Calu3 (cell line): ENCODE results near the gene XPA. TPM values are rescaled to one million over a fixed set of nuclear protein-coding genes. Genes with fewer than 3 reads are reported as not detected.

Source experiments
- BruUV-seq: library from RNA; stranded (reverse); fragments of 400-500 nt; replicated peaks from 2 replicates; lab custom pipeline; 2021; lab: Mats Ljungman, UMichigan
- CTCF ChIA-PET: fragments of 300-600 bp; sonication (Branson Sonifier 250); formaldehyde crosslinking; loops from one replicate; lab custom pipeline; 2022; ENCODE audit warnings: antibody characterized with exemption; lab: Charles Lee
- DNase-seq: peaks from one replicate; pipeline ENCODE4 v3.0.0; 2022
- H3K27ac Mint-ChIP-seq: one replicate; pipeline ENCODE4 v1.8.0; 2022; ENCODE audit warnings: mixed read lengths; ENCODE audit not compliant: unreplicated experiment
- H3K27me3 Mint-ChIP-seq: one replicate; pipeline ENCODE4 v1.8.0; 2022; ENCODE audit warnings: mixed read lengths; ENCODE audit not compliant: unreplicated experiment
- H3K36me3 Mint-ChIP-seq: one replicate; pipeline ENCODE4 v1.8.0; 2022; ENCODE audit warnings: mild to moderate bottlenecking, moderate library complexity, mixed read lengths; ENCODE audit not compliant: insufficient read depth, unreplicated experiment
- H3K4me1 Mint-ChIP-seq: one replicate; pipeline ENCODE4 v1.8.0; 2022; ENCODE audit warnings: mild to moderate bottlenecking, low read depth, mixed read lengths; ENCODE audit not compliant: unreplicated experiment
- H3K4me3 Mint-ChIP-seq: one replicate; pipeline ENCODE4 v1.8.0; 2022; ENCODE audit warnings: mild to moderate bottlenecking, low read depth, moderate library complexity, mixed read lengths; ENCODE audit not compliant: unreplicated experiment
- H3K9me3 Mint-ChIP-seq: one replicate; pipeline ENCODE4 v1.8.0; 2022; ENCODE audit warnings: low read depth, mixed read lengths; ENCODE audit not compliant: unreplicated experiment
- intact Hi-C: fragments of 100-400 bp; cut with micrococcal nuclease; formaldehyde crosslinking; loops from one replicate; pipeline ENCODE4 v1.10.0; 2022; ENCODE audit not compliant: unreplicated experiment
- total RNA-seq: library from RNA; stranded (reverse); gene quantifications from 2 replicates; pipeline ENCODE4 v1.2.3, GENCODE V29; 2022
- TF ChIP-seq, protein P1 (sequence below): fragments of 200-600 bp; IDR thresholded peaks from one replicate; pipeline ENCODE4 v1.8.0; 2022; ENCODE audit warnings: antibody characterized with exemption; ENCODE audit not compliant: unreplicated experiment

Gene XPA
- total RNA-seq, 1 experiment from 2014 or later = 5.4 TPM

DNA sequence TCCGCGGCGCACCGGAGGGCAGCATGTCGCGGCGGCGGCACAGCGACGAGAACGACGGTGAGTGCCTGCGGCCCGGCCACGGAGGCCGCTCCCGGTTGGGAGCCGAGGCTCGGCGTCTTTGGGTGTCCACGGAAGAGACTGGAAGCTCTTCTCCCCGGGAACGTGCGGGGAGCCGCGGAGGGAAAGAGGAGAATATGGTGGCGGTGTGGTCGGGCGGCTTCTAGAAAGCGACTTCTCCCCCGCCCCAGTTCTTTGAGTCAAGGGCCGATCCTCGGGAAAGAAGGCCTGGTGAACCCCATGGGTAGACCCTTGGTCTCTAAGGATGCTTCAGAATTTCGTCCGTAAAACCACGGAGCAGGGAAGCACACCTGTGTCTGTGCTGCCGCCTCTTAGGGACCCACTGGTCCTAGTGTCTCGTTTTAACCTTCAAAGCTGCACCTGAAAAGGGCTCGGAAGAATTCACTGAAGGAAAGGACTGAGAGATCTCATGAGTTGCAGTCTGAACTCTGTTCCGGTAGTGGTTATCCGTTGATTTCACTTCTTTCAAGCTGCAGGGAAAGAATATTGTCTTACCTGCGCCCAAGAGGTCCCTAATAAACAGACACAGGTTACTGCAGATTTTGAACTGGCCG lies 63.2 kb downstream of the XPA start:
- CTCF ChIA-PET = interaction anchor here (1.2 to 1.5 kb wide), 3 partner anchors 18 to 267 kb away, joined by 3 to 4 read pairs (median 3); no protein-coding TSS in a partner anchor
- intact Hi-C loops = no loop called here

DNA sequence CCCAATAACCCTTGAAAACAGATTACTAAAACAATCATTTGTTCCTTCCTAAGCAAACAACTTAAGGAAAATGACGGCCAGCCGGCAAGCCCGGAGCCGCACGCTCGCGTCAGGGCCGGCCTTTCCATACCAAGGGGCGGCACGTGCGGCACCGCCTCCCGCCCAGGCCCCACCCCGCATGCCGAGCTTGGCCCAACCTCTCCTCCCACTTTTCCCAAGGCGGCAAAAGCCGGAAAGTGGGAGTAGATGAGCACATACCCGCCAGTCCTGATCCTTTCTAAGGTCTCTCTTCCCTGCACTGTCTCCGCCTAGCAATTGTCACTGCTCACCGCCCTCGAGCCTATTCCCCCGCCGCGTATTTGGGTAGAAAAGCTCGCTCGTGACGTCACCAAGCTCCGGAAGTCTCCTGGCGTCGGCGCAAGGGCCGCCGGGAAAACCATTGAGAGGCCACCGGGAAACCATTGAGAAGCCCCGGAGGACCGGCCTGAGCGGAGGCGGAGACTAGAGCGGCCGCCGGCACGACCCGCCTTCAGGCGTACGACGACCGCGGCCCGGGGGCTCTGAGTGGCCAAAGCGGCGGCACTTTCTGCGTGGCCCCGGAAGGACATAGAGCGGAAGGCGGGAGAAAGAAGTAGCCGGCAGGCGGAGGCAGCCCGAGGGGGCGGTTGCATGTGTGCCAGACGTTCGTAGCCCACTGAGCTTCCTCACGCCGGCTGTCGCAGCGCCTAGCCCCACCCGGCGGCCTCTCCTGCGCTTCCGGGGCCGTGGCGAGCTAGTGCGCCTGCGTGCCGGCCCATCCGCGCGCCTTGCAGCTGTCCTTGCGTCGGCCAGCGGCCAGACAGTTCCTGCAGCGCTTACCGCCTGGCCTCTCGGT lies 63.9 kb downstream of the XPA start, which contains the start of the genes NCBP1 and TSTD2:
TSS of gene NCBP1 (plus strand) at position 837 of the 874 bp plus-strand sequence. CDS start 61 bp downstream, outside the sequence.
TSS of gene TSTD2 (minus strand) at position 384 of the 874 bp plus-strand sequence. CDS start 5,806 bp downstream, outside the sequence.
- no TSS peak for BruUV-seq
- CTCF ChIA-PET = interaction anchor here (0.6 to 1.5 kb wide), 5 partner anchors 17 to 267 kb away, joined by 3 to 4 read pairs (median 3); no protein-coding TSS in a partner anchor
- Mint-ChIP-seq H3K36me3 (peaks cover 41% of the 10 kb centered on the region), H3K4me3 (peak within 1 kb of the TSS; percentile 99), H3K9me3 (no peaks in the 10 kb centered on the region), H3K4me1 (peaks cover 24% of the 10 kb centered on the region), H3K27ac (peak within 1 kb of the TSS; percentile 100), H3K27me3 (no peaks in the 10 kb centered on the region)
- peak; percentile 94 for DNase-seq
- intact Hi-C loops = no loop called here
- TF ChIP-seq, protein P1, sequence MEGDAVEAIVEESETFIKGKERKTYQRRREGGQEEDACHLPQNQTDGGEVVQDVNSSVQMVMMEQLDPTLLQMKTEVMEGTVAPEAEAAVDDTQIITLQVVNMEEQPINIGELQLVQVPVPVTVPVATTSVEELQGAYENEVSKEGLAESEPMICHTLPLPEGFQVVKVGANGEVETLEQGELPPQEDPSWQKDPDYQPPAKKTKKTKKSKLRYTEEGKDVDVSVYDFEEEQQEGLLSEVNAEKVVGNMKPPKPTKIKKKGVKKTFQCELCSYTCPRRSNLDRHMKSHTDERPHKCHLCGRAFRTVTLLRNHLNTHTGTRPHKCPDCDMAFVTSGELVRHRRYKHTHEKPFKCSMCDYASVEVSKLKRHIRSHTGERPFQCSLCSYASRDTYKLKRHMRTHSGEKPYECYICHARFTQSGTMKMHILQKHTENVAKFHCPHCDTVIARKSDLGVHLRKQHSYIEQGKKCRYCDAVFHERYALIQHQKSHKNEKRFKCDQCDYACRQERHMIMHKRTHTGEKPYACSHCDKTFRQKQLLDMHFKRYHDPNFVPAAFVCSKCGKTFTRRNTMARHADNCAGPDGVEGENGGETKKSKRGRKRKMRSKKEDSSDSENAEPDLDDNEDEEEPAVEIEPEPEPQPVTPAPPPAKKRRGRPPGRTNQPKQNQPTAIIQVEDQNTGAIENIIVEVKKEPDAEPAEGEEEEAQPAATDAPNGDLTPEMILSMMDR = no peak

More for the DNA sequence above, 63.2 kb downstream of the XPA start:
- H3K27ac Mint-ChIP-seq = peak overlapping the region; percentile 100
- no peaks in the 10 kb centered on the region for H3K27me3 Mint-ChIP-seq
- no TSS peak for BruUV-seq
- peaks cover 29% of the 10 kb centered on the region for H3K4me1 Mint-ChIP-seq
- peak overlapping the region; percentile 99 for H3K4me3 Mint-ChIP-seq
- no peak for DNase-seq
- H3K9me3 Mint-ChIP-seq = no peaks in the 10 kb centered on the region
- H3K36me3 Mint-ChIP-seq = peaks cover 41% of the 10 kb centered on the region
- TF ChIP-seq, protein P1 = no peak

DNA sequence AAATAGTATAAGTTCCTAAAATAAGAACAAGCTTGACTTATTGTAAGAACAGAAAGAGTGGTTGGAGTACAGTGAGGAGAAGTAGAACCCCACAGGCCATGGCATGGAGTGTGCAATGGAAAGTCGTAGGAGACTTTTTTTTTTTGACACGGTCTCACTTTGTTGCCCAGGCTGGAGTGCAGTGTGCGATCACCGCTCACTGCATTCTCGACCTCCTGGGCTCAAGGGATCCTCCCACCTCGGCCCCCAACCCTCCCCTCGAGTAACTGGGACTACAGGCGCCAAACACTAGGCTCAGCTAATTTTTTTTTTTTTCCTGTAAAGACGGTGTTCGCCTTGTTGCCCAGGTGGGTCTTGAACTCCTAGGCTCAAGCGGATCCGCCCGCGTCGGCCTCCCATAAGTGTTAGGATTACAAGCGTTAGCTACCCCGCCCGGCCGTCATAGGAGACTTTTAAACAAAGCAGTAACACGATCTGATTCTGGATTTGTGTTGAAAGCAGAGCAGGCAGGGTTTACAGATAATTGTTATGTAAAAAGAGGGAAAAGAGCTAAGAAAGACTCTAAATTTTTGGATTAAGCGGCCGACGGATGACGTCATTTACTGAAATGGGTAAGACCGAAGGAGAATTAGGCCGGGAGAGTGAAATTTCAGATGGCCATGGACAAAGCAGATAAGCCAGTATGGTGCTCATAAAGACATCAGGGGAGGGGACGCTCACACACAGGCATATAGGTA lies 64.7 kb downstream of the XPA start:
- H3K36me3 Mint-ChIP-seq = peaks cover 41% of the 10 kb centered on the region
- no peaks in the 10 kb centered on the region for H3K9me3 Mint-ChIP-seq
- H3K4me3 Mint-ChIP-seq = peak overlapping the region; percentile 99
- BruUV-seq = TSS peak; percentile 83
- CTCF ChIA-PET = interaction anchor here (0.9 to 1.5 kb wide), 3 partner anchors 16 to 66 kb away, joined by 3 to 4 read pairs (median 3); no protein-coding TSS in a partner anchor
- peak; percentile 2 for DNase-seq
- H3K4me1 Mint-ChIP-seq = peaks cover 21% of the 10 kb centered on the region
- H3K27me3 Mint-ChIP-seq = no peaks in the 10 kb centered on the region
- TF ChIP-seq, protein P1 = no peak
- H3K27ac Mint-ChIP-seq = peak overlapping the region; percentile 100
- intact Hi-C loops = no loop called here

DNA sequence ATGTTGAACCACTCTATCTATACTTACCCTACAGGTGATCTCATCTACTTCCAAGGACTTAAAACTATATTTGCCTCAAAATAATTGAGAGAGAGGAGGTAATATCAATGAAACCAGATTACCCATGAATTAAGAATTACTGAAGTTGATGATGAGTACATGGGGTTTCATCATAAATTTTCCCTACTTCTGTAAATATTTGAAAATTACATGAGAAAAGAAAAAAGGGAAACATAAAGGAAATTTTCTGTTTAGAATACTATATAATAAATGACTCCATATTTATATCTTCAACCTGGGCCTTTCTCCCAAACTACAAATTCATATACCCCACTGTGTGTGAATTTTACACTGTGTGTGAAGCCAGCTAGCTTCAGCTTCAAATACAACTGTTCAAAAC lies 66.5 kb downstream of the XPA start:
- peaks cover 9% of the 10 kb centered on the region for H3K4me1 Mint-ChIP-seq
- no peak for DNase-seq
- H3K9me3 Mint-ChIP-seq = no peaks in the 10 kb centered on the region
- H3K27me3 Mint-ChIP-seq = no peaks in the 10 kb centered on the region
- BruUV-seq = no TSS peak
- CTCF ChIA-PET = no interaction called here
- TF ChIP-seq, protein P1 = no peak
- peaks cover 45% of the 10 kb centered on the region for H3K36me3 Mint-ChIP-seq
- H3K27ac Mint-ChIP-seq = no peak overlapping the region
- intact Hi-C loops = no loop called here
- H3K4me3 Mint-ChIP-seq = no peak overlapping the region
